HG02763 (cell line): ENCODE measurements around the gene KCNA5.

Experiments used
- ATAC-seq: cut with Tn5 transposase; IDR thresholded peaks from one replicate; pipeline ENCODE4 v1.9.1; 2021; ENCODE audit warnings: mild to moderate bottlenecking, moderate library complexity; ENCODE audit not compliant: unreplicated experiment

The KCNA5 gene

DNA sequence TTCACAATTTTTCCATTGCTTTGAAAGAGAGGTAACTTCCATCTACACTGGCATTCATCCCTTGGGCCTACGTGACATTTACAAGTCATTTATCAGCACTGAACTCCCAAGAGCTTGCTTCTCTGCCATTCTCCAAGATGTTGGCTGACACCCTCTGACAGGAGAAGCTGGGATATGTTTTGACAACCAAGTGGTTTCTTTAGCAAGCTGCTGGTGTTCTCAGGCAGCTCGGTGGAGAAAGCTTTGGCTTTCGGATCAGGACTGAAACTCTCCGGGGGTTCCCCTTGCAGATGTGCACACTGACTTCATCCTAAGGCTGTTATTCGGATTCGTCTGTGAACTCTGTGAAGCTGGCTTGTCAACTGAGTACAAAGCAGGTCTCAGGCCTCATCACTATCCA lies 15.7 kb downstream of the KCNA5 start:
- no peak for ATAC-seq

DNA sequence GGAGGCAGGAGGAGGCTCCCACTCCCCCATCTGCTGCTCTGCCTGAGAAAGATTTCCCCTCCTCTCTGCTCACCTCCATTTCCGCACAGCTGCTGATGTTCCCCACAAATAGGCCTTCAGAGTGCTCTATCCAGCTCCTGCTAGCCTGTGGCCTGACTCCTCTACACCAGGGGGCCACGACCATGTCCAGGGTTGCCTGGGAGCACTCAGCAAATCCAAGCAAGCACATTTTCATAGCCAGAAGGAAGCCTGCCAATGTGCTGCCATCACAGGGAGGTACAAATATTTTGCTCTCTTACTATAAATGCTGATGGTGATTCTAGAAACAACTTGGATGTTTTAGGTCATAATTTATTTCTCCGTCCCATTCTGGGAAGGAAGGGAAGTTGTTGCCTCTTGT lies 17.3 kb downstream of the KCNA5 start:
- no peak for ATAC-seq

DNA sequence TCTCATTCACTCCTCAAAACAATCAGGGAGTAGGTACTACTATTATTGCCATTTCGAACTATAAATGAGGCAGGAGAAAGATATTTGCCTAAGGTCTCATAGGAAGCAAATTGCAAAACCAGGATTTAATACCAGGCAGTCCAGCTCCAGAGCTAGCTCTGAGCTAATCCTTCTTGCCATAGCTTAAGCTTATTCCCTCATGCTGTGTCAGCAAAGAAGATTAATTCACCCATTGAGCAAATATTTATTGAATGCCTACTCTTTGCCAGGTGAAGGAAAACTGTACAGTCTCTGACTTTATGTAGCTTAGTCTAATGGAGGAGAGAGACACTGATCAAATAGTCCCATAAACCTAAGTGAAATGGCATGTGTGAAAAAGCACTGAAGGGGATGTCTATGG lies 19.5 kb downstream of the KCNA5 start:
- no peak for ATAC-seq

DNA sequence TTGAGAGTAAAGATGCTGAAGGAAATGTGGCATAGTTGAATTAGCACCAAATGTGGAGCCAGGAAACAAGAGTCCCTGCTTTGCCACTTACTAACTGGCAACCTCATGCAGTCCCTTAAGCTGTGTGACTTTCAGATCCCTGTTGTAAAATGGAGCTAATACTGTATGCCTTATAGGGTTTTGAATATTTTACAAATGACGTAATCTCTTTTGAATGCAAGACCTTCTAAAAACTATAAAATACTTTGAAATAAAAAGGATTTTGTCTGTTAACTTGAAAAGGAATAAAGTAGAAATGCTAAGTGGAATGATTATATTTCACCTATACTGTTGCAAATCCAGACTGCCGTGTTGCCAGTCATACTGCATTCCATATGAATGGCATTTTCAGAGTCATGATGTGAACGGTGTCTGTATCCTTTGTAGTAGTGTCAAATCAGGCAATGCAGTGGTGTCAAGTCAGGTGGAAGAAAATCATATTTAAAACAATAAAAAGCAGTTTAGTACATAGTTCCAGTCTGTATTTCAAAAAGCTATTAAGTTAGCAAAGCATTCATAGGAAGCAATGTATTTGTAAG lies 21.3 kb downstream of the KCNA5 start:
- ATAC-seq, result no peak

DNA sequence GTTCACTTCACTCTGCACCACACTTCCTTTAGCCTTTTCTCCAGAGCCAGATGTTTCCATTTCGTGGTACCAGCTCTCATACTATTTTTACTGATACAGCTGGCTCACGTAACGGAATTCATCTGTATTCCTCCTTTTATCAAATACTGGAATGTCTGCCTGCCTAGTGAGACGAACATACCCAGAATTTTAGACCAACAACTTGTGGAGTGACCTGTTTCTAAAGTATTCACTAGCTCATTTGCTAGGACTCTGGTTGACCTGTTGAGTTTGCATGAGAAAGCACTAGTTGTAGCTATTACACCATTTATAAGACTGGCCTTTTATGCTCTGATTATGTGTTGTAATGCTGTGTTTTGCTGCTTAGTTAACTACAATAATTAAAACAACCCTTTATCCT lies 22.6 kb downstream of the KCNA5 start:
- no peak for ATAC-seq

DNA sequence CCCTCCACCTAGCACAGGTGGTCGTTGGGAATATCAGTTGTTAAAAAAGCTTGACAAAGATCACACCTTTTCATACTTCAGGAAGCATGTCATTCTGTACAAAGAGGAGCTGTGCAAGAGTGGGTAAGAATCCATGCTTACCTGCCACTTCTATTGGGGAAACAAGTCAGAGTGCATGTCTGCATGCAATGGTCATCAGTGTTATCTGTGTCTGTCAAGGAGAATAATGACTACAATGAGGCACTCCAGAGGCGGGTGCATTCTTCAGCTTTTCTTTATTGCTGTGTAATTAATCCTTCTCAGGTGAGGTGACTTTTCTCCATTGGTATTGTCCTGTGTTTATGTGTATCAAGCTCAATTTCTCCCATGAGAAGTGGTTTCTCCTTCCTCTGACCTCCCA lies 24.4 kb downstream of the KCNA5 start:
- ATAC-seq, result no peak

DNA sequence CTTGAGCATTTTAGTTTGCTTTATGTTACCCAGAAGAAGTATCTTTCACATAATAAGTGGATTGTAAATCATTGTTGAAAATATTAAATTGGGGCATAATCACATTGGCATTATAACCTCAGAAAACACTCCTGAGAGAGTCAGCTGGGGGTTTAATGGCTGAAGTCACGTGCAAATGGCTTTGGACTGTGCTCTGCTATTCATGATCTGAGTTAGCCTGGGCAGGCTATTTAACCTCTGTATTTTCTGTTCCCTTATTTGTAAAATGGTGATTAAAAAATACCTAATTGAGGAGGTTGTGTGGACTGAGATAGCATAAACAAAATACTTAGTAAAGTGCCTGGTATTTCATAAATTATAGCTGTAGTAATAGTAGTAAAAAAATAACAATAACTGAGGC lies 24.9 kb downstream of the KCNA5 start:
- ATAC-seq, result no peak

DNA sequence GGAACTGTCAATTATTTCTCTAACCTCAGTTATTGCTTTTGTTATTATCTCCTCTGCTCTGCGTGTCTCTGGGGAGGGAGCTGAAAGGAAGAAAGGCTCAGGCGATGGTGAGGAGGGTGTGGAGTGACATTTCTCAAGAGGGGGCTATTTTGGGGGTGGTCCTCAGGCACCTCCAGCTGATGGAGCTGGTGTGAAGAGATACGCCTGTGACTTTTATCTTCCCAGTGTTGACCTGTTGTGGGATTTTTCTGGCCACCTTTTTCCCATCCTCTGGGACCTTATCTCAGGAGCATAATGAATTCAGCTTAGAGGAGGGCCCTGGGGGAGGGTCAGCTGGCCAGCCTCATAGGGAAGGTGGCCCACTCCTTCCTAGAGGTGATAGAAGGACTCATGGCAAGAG lies 26.4 kb downstream of the KCNA5 start:
- no peak for ATAC-seq

DNA sequence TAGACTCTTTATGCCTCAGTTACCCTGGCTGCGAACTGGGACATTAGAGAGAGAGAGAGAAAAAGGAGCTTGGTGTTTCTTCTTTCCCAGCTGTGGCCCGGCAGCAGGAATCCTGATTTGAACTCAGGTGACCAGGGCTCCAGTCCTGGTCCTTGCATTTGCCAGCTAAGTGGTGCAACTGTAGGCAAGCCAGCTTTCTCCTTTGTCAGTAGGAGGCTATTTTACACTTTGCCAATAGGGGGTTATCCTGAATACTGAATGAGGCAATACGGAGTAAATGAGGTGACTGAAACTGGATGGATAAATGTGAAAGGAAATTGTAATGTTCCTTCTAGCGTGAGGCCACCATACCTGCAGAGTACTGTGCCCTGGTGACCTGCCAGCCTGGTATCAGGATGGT lies 27.8 kb downstream of the KCNA5 start:
- ATAC-seq, result no peak

DNA sequence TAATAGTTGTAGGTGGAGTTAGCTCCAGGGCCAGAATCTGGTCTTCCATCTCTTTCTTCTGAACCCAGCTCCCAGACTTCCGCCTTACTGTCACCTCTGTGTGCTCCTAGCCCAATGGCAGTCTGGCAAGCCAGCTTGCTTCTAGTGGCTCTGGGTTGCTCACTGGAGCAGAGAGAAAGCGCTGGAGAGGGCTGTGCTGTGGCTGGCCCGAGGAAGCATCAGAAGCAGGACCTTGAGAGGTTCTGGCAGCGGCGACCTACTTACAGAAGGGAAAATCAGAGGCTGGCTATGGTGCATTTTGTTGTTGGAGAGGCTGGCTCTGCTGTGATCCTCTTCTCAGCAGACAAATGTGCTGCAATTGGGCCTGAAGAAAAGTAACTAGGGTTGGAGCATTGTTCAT lies 28.6 kb downstream of the KCNA5 start:
- ATAC-seq, result no peak

DNA sequence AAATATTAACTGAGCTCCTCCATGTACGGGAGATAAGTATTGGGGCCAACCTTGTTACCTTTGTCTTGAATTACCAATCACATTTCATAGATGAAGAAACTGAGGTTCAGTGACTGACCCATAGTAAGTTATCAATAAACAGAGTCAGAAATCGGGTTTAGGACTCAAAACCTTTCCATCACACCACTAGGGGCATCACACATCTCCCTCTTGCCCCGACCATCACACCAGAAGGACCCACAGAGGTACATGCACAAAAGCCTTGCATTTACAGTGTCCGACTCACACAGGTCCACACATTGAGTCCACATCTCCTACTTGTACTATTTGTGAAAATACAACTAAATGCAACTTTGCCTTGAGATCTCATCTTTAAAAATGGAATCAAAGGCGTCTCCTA lies 29.4 kb downstream of the KCNA5 start:
- ATAC-seq, result no peak

DNA sequence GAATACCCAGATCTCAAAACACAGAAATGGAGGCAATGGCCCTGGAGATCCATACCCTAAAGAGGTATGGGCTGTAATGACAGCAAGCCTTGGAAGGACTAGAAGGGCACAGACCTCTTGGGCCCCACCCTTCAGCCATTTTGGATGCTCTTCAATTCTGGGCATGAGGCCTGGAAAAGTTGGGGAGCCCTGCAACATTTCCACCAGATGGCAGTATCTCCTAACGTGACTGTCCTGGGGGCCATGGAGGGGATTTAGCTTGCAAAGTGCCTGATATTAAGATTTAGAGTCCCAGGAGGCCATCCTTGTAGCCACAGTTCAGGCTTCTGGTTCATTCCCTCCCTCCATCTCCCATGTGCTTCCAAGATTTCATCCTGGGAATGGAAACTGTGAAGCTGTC lies 30.2 kb downstream of the KCNA5 start:
- ATAC-seq, result no peak

DNA sequence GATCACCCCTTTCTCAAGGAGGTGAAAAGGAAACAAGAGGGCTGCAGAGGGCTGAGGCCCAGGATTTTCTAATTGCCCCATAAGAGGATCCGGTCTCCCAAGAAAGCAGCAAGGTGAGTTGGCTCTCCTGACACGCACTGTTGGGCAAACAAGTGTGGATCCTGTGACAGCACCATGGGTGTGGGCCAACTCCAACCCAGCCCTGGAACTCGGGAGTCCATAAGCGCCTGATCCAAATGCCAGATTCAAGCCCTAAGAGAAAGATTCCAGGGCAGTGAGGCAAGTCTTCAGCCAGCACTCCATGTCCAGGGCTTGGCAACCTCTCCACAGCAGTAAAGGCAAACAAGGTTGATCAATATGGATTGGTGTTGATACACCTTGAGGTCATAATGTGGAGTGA lies 33.1 kb downstream of the KCNA5 start:
- no peak for ATAC-seq

DNA sequence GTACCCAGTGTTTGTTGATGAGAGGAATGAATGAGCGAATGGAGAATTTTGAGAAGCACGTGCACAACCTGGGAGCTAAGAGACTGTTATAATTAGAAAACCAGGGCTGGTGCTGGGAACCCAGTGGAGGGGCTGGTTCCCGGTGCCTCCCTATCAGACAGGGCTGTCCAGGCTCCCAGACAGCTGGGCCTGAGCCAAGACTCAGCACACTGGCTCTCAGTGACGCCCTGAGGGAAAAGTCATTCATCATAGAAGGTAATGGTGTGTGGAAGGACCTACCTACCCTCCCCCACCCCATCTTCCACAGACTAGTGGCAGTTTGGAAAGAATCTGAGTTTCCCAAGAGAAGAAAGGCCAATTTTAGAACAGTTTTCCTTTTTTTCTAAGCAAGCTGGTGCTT lies 34.7 kb downstream of the KCNA5 start:
- ATAC-seq, result no peak

DNA sequence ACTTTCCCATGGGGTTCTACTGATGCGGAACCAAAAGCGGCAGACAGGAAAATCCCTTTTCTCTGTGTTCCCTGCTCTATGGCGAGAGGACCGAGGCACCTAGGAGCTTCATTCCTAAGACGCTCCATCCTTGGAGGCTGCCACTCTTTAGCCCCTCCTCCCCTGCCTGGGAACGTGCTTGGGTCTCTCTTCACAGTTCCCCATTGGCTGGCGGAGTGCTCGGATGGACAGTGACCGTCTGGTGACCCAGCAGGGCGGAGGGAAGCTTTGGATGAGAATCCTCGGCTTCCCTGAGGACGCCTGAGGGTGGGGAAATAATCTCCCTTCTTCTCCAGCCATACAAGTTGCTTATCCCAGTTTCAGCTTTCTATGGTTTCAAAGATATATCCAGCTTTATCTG lies 37.3 kb downstream of the KCNA5 start:
- ATAC-seq, result no peak

DNA sequence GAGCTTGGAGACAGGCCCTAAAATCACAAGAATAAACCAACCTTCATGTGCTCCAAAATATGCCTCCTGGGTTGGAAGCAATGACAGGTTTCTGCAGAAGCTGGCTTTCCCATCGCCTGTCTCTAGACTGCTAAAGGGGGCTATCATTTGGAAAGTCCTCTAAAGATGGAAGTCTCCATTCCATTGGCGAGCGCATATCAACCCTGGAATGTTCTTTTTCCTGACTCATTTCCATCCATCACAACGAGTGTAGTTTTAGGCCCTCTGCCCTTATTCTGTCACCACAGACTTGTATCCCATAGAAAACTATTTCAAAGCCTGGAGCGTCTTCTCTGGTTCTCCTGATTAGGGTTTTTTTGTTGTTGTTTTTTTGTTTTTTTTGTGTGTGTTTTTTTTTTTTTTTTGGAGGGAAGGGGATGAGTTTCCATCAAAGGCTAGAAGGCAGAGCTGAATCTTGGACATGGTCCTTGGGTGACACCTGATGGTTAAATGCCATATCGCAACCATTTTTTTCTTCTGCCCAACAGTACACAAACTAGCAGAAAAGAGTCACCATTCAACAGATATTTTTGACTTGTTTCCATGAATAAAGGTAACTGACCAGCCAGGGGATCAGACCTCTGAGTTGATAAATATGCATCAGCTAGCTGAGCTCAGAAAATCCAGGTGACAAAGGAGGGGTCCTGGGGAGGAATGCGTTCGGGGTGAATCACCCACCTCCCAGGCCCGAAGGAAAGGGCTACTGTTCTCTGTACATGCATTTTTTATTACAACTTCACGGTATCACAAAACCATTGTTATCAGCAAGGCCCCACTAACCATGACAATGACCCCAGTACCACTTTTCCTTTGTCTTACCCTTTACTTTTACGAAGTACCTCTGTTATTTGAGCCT lies 40.5 kb downstream of the KCNA5 start:
- ATAC-seq, result no peak

DNA sequence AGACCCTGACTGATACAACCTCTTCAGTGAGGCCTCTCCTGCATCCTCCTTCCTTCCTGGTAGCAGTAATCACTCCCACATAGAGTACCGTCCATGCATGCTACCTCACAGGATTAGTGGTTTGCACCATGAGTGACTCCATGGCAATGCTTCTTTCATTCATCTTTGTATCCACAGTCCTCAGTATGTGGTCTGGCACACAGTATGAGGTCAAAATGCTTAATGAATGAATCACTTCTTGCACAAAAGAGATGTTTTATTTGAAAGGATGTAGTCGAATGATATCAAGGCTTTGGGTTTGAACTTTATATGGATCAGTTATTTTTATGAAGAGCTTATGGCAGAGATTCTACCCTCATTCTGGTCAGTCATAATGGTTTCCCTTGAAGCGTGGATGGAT lies 42.2 kb downstream of the KCNA5 start:
- no peak for ATAC-seq

DNA sequence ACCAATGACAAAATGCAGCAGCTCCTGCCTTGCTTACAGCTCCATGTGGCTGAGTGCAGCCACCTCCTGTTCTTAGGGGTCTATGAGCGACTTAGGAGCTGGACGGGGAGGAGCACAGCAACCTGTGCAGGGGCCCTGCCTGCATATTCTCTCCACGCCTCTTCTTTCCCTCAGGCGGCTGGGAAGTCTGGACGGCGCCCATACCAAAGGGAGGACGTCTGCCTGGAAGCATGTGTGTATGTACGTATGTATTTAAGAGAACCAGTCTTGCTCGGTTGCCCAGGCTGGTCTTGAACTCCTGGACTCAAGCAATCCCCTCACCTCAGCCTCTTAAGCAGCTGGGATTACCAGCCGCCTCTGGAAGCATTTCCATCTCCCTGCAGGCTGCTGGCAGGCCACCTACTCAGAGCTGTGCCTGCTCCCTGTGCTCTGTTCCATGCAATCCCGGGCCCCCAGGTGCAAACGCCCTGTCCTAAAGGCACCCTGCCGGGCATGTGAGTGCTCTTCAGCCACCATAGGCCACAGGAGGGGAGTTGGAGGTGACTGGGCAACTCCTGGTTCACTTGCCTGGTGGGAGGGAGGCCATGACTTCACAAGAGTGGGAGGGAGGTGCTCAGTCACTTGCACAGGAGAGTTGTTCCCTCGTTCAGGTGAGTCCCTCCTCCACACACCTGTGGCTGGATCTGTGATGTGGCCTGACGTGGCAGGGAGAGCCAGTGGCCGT lies 44.3 kb downstream of the KCNA5 start:
- no peak for ATAC-seq

DNA sequence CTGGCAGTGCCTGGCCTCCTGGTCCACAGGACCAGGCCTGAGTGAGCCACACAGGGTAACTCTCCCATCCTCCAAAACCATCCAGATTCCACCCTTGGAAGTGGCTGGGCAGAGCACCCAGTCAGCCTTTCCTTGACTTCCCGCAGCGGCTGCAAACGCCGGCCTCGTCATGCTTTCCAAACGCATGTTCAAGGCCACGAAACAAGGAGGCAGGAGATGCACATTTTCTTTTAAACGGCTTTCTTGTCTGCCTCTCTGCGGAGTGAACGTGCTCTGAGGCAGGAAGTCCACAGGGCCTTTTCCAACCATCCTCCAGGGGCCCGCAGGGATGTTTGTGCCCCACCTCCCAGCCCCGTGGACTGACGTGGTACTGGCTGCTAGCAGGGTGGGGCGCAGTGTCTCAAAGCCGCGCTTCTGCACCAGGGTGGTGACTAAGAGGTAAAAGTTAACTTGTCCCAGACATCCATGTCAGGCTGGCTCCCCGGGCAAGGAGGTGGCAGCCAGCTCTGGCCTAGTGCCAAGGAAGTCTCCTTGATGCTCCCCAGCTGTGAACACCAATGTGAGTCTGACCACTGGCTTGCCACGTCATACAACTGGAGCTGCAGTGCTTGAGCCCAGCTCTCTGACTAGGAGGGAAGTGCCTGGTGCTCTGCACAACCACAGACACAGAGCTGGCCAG lies 45.0 kb downstream of the KCNA5 start:
- ATAC-seq, result no peak

DNA sequence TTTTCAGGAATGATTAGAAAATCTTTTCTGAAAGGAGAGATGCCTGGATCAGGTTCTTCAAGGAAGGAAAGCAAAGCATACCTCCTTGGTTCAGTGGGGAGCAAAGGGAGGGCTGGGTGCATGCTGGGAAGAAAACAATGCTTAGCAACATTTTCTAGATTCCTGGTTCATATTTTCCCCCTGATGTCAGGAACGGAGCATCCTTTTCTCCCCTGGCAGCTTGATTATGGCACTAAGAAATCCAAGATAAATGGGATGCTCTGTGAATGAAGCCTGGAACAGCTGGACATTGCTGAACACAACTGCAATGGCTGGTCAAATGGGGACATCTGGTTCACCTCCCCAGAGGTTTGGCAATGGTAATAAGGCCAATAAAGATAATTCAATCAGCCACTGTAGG lies 50.9 kb downstream of the KCNA5 start:
- ATAC-seq, result no peak

DNA sequence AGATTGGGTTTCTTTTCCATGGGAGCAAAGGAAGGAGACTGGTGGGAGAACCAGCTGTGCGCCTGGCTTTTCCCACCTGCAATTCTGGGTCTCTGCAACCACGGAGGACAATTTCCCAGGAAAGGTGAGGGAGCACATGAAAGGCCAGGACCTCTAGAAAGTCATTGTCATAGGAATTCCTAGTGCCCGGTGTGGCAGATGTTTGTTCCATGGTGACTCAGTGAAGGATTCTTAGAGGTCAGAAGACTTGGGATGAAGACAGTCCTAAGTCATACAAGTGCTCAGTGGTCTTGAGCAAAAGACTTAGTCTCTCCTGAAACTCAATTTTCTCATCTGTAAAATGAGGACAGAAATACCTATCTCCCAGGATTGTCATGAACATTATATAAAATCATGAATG lies 51.3 kb downstream of the KCNA5 start:
- no peak for ATAC-seq
